Measurements from ENCODE around the gene AGXT2. TPM values are rescaled to one million over a fixed set of nuclear protein-coding genes. Genes with fewer than 3 reads are reported as not detected.

AGXT2 gene
- total RNA-seq, 1 experiment from 2014 or later: not detected

DNA sequence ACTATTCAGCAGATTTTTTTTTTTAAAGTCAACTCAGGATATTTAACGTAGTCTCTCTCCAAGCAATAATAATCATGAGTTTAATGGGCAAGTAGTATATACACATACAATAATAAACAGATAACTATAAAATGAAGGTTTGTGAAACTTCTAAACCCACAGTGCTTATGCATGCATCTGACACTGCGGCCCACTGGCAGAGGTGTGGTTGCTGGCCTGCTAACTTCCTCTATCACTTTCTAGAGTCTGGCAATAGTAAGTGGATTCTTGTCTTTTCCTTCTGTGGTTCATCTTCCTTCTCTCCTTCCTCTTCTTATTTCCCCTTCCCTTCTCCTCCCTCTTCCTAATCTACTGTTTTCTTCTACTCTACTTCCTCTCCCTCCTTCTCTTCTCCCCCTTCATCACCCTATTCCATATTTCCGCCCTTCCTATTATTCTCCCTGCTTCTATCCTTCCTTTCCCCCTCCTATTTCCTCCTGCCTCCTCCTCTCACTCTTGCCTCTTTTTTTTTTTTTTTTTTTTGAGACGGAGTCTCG, 18.6 kb upstream of the AGXT2 start:
- H3K4me1 ChIP-seq (ENCODE audit: insufficient read depth, low read length): no peaks in the 10 kb centered on the region
- H3K9me3 ChIP-seq (ENCODE audit: control insufficient read depth, low read depth, low read length): no peaks in the 10 kb centered on the region
- H4K20me1 ChIP-seq (ENCODE audit: control insufficient read depth, insufficient read depth, insufficient read length): no peaks in the 10 kb centered on the region
- Mint-ChIP-seq H3K27ac (no peak overlapping the region), H3K27me3 (ENCODE audit: low read depth) (no peaks in the 10 kb centered on the region; the same call in 1 of the 2 replicates), H3K4me1 (no peaks in the 10 kb centered on the region), H3K9me3 (no peaks in the 10 kb centered on the region), H3K4me3 (no peak overlapping the region), H3K36me3 (ENCODE audit: insufficient read depth in 1 of 3, low read depth in 3 of 3) (no peaks in the 10 kb centered on the region)
- no peak overlapping the region for H3K14ac ChIP-seq (ENCODE audit: insufficient read depth, low read length)
- no peak overlapping the region for H3K56ac ChIP-seq (ENCODE audit: insufficient read length, low read depth, low read length)
- no peak overlapping the region for H2BK5ac ChIP-seq (ENCODE audit: insufficient read length, low read length)
- TF ChIP-seq, protein P1, sequence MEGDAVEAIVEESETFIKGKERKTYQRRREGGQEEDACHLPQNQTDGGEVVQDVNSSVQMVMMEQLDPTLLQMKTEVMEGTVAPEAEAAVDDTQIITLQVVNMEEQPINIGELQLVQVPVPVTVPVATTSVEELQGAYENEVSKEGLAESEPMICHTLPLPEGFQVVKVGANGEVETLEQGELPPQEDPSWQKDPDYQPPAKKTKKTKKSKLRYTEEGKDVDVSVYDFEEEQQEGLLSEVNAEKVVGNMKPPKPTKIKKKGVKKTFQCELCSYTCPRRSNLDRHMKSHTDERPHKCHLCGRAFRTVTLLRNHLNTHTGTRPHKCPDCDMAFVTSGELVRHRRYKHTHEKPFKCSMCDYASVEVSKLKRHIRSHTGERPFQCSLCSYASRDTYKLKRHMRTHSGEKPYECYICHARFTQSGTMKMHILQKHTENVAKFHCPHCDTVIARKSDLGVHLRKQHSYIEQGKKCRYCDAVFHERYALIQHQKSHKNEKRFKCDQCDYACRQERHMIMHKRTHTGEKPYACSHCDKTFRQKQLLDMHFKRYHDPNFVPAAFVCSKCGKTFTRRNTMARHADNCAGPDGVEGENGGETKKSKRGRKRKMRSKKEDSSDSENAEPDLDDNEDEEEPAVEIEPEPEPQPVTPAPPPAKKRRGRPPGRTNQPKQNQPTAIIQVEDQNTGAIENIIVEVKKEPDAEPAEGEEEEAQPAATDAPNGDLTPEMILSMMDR (conservative IDR thresholded peaks at IDR 0.05): no peak
- H2AFZ ChIP-seq (ENCODE audit: low read length): no peak overlapping the region
- H3K23ac ChIP-seq (ENCODE audit: insufficient read length, low read depth, low read length): no peak overlapping the region
- H4K8ac ChIP-seq (replicated peaks; ENCODE audit: insufficient read length, low read depth, low read length): no peak overlapping the region
- H2AK5ac ChIP-seq (ENCODE audit: insufficient read length, low read length): no peak overlapping the region
- H4K91ac ChIP-seq (ENCODE audit: insufficient read length, low read depth, low read length): no peak overlapping the region
- no peak overlapping the region for H3T11ph ChIP-seq (ENCODE audit: low read length)
- H3K27ac ChIP-seq (ENCODE audit: insufficient read length, low read depth, low read length): no peak overlapping the region
- no peak overlapping the region for H3K9ac ChIP-seq (ENCODE audit: extremely low read depth, insufficient read length, low read length)
- WGBS (ENCODE audit: extremely low coverage, insufficient read length, low lambda C conversion rate): 100% methylated on average over 1 of the region's 5 CpGs
- H2BK15ac ChIP-seq (ENCODE audit: low read depth, low read length): no peak overlapping the region
- no peak overlapping the region for H2BK12ac ChIP-seq (ENCODE audit: insufficient read length, low read depth, low read length)
- H3K4ac ChIP-seq (ENCODE audit: low read depth, low read length): no peak overlapping the region
- H2BK120ac ChIP-seq (ENCODE audit: low read depth, low read length, poor library complexity, severe bottlenecking): no peak overlapping the region
- no peak overlapping the region for H4K5ac ChIP-seq (ENCODE audit: insufficient read length, low read depth, low read length)
- H3K18ac ChIP-seq (ENCODE audit: insufficient read length, low read depth, low read length): no peak overlapping the region
- no peaks in the 10 kb centered on the region for H3K79me1 ChIP-seq (ENCODE audit: insufficient read depth, low read depth, low read length, poor library complexity, severe bottlenecking)
- no peaks in the 10 kb centered on the region for H3K23me2 ChIP-seq (ENCODE audit: insufficient read length, low read depth, low read length, poor library complexity, severe bottlenecking)
- H3K4me2 ChIP-seq (ENCODE audit: insufficient read depth, insufficient read length, low read length): no peak overlapping the region
- DNase-seq: no peak
- no peaks in the 10 kb centered on the region for H3K79me2 ChIP-seq (ENCODE audit: insufficient read depth, low read length)
- H2BK20ac ChIP-seq (ENCODE audit: low read depth, low read length, poor library complexity, severe bottlenecking): no peak overlapping the region
- H3K27me3 ChIP-seq (ENCODE audit: insufficient read depth, low read length): no peaks in the 10 kb centered on the region

All from H9 (cell line).